ENCODE results near the gene SSPN. TPM values are rescaled to one million over a fixed set of nuclear protein-coding genes. Genes with fewer than 3 reads are reported as not detected.

Gene SSPN
- polyA plus RNA-seq, 4 donors, result 0.67 to 4.7 (median 1.7) TPM

DNA sequence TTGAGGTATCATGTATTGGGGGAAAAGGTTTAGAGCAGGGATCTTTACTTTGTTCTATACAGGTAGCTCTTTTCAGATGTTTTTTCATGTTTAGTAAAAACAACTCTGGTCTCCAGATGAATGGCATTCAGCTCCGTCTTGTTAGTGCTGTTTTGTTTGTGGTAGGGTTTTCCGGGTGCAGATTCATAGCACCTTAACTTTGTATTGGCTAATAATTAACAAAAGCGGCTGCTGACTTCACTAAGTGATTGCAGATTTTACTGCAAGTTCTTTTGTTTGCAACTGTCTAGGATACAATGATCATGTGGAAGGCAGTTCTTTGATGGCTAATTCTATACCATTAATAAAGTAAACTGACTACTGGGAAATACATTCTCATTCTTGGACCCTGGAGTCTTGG is 38.4 kb upstream of the SSPN start:
- H3K4me3 ChIP-seq (ENCODE audit: low read depth in 1 of 3, low read length in 3 of 3), result no peak overlapping the region
- H3K27ac ChIP-seq (ENCODE audit: low read depth in 1 of 3, low read length in 2 of 3), result peak overlapping the region in 1 of 3 donors; percentile 41
- no peaks in the 10 kb centered on the region for H3K36me3 ChIP-seq (ENCODE audit: control insufficient read depth in 3 of 3, insufficient read depth in 2 of 3, low read depth in 1 of 3, low read length in 3 of 3)
- 6 to 44% (median 19%) methylated on average over 3 of the region's 3 CpGs for WGBS, 3 donors
- H3K4me1 ChIP-seq (ENCODE audit: control insufficient read depth in 3 of 3, insufficient read depth in 2 of 3, low read depth in 1 of 3, low read length in 2 of 3), result peaks cover 2 to 4% (median 3%) of the 10 kb centered on the region in 3 donors
- H3K9me3 ChIP-seq (ENCODE audit: control insufficient read depth in 2 of 2, insufficient read depth in 1 of 2, low read depth in 1 of 2, low read length in 1 of 2), result no peaks in the 10 kb centered on the region
- DNase-seq, result peak; percentile 52 to 67
- no peaks in the 10 kb centered on the region for H3K27me3 ChIP-seq (ENCODE audit: control insufficient read depth in 3 of 3, insufficient read depth in 3 of 3, low read length in 3 of 3)
- FAIRE-seq, result peak; percentile 71

DNA sequence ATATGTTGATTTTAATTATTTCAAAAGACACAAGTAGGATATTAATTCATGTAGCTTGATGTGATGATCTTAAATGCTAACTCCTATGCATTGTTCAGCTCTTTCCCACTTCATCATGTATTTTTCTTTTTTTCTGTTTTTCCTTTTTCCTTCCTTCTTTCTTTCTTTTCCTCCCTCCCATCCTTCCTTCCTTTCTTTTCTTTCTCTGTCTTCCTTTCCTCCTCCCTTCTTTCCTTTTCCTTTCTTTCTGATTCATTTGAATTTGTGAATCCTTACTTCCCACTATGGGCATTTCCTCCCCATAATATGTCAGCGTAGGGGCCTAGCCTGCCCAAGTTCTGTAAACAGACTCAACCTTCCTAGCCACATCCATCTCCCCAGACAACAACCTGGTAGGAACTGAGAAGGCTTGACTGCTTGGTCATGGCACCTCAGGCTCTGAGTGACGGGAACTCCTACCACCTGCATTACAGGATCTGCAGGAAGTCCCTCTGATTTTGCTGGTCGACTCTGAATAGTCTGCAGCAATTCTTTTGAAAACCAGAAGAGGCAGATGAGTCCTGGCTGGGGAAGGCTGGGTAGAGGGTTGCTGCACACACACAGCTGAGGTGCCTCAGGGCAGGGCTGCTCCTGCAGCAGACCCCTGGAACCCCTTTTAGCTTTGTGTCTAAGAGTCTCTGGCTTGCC is 37.2 kb upstream of the SSPN start:
- H3K4me1 ChIP-seq (ENCODE audit: control insufficient read depth in 3 of 3, insufficient read depth in 2 of 3, low read depth in 1 of 3, low read length in 2 of 3), result peaks cover 0 to 4% (median 3%) of the 10 kb centered on the region in 3 donors
- H3K36me3 ChIP-seq (ENCODE audit: control insufficient read depth in 3 of 3, insufficient read depth in 2 of 3, low read depth in 1 of 3, low read length in 3 of 3), result no peaks in the 10 kb centered on the region
- WGBS, 3 donors, result 65 to 76% (median 67%) methylated on average over 3 of the region's 3 CpGs
- FAIRE-seq (no peak), DNase-seq (no peak)
- no peak overlapping the region for H3K27ac ChIP-seq (ENCODE audit: low read depth in 1 of 3, low read length in 2 of 3)
- no peak overlapping the region for H3K4me3 ChIP-seq (ENCODE audit: low read depth in 1 of 3, low read length in 3 of 3)
- H3K27me3 ChIP-seq (ENCODE audit: control insufficient read depth in 3 of 3, insufficient read depth in 3 of 3, low read length in 3 of 3), result no peaks in the 10 kb centered on the region
- H3K9me3 ChIP-seq (ENCODE audit: control insufficient read depth in 2 of 2, insufficient read depth in 1 of 2, low read depth in 1 of 2, low read length in 1 of 2), result no peaks in the 10 kb centered on the region

DNA sequence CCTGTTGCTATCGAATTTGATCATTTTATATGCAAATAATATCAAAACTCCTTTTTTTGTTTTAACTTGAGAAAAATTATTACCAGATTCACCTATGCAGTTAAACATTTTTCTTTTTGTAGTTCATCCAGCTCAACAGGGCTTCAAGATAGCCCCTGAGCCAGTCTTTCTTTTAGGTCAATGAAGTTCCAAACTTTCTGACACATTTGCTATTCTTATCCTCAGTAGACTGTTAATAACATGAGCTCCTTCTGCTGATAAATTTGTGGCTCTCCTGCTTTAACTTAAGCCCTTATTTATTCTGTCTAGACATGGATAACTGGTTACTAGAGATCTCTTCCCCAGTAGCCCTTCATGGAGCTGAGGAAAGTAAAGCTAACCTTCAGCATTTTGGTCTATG is 33.2 kb upstream of the SSPN start:
- Histone ChIP-seq H3K36me3 (ENCODE audit: control insufficient read depth in 3 of 3, insufficient read depth in 2 of 3, low read depth in 1 of 3, low read length in 3 of 3) (no peaks in the 10 kb centered on the region), H3K27me3 (ENCODE audit: control insufficient read depth in 3 of 3, insufficient read depth in 3 of 3, low read length in 3 of 3) (no peaks in the 10 kb centered on the region), H3K27ac (ENCODE audit: low read depth in 1 of 3, low read length in 2 of 3) (no peak overlapping the region), H3K4me3 (ENCODE audit: low read depth in 1 of 3, low read length in 3 of 3) (no peak overlapping the region), H3K9me3 (ENCODE audit: control insufficient read depth in 2 of 2, insufficient read depth in 1 of 2, low read depth in 1 of 2, low read length in 1 of 2) (no peaks in the 10 kb centered on the region), H3K4me1 (ENCODE audit: control insufficient read depth in 3 of 3, insufficient read depth in 2 of 3, low read depth in 1 of 3, low read length in 2 of 3) (peaks cover 0 to 3% (median 0%) of the 10 kb centered on the region in 3 donors)
- DNase-seq (no peak), FAIRE-seq (no peak)
- WGBS, 3 donors, result 60 to 89% (median 85%) methylated on average over 1 of the region's 1 CpG

DNA sequence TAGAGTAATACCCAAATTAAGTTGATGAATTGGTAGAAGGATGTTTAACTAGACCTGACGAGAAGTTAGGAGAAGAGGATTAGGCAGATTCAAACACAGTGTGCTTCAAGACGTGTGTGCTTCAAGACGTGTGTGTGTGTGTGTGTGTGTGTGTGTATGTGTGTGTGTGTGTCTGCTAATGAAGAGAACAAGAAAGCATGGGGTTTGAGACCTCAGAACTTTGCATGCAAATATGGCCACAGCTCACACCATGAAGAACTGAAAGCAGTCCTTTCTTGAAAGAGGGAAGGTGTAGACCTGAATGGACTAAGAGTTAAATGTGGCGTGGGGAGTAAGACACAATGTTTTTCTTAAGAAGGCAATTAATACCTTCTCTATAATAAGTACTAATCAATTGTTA is 32.5 kb upstream of the SSPN start:
- H3K27ac ChIP-seq (ENCODE audit: low read depth in 1 of 3, low read length in 2 of 3), result no peak overlapping the region
- no peak for FAIRE-seq
- H3K36me3 ChIP-seq (ENCODE audit: control insufficient read depth in 3 of 3, insufficient read depth in 2 of 3, low read depth in 1 of 3, low read length in 3 of 3), result no peaks in the 10 kb centered on the region
- 70 to 83% (median 77%) methylated on average over 4 of the region's 4 CpGs for WGBS, 3 donors
- DNase-seq, result no peak
- no peaks in the 10 kb centered on the region for H3K9me3 ChIP-seq (ENCODE audit: control insufficient read depth in 2 of 2, insufficient read depth in 1 of 2, low read depth in 1 of 2, low read length in 1 of 2)
- no peak overlapping the region for H3K4me3 ChIP-seq (ENCODE audit: low read depth in 1 of 3, low read length in 3 of 3)
- no peaks in the 10 kb centered on the region for H3K27me3 ChIP-seq (ENCODE audit: control insufficient read depth in 3 of 3, insufficient read depth in 3 of 3, low read length in 3 of 3)
- H3K4me1 ChIP-seq (ENCODE audit: control insufficient read depth in 3 of 3, insufficient read depth in 2 of 3, low read depth in 1 of 3, low read length in 2 of 3), result no peaks in the 10 kb centered on the region

DNA sequence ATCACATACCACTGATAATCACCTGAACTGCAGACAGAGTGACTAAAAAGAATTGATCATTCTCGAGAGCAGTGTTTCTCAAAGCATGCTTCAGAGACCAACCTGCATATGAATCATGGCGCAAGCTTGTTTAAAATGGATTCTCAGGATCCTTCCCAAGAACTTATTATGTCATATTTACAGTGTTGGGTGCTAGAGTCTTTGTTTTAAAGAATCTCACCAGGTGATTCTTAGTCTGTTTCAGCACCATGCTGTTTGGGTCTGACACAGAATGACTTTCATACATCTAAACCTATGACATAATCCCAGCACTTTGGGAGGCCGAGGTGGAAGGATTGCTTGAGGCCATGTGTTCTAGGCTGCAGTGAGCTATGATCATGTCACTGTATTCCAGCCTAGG is 31.3 kb upstream of the SSPN start:
- Histone ChIP-seq H3K4me3 (ENCODE audit: low read depth in 1 of 3, low read length in 3 of 3) (no peak overlapping the region), H3K27ac (ENCODE audit: low read depth in 1 of 3, low read length in 2 of 3) (no peak overlapping the region), H3K9me3 (ENCODE audit: control insufficient read depth in 2 of 2, insufficient read depth in 1 of 2, low read depth in 1 of 2, low read length in 1 of 2) (no peaks in the 10 kb centered on the region), H3K27me3 (ENCODE audit: control insufficient read depth in 3 of 3, insufficient read depth in 3 of 3, low read length in 3 of 3) (no peaks in the 10 kb centered on the region), H3K36me3 (ENCODE audit: control insufficient read depth in 3 of 3, insufficient read depth in 2 of 3, low read depth in 1 of 3, low read length in 3 of 3) (no peaks in the 10 kb centered on the region), H3K4me1 (ENCODE audit: control insufficient read depth in 3 of 3, insufficient read depth in 2 of 3, low read depth in 1 of 3, low read length in 2 of 3) (no peaks in the 10 kb centered on the region)
- DNase-seq (no peak), FAIRE-seq (no peak)
- 40 to 69% (median 47%) methylated on average over 3 of the region's 3 CpGs for WGBS, 3 donors

DNA sequence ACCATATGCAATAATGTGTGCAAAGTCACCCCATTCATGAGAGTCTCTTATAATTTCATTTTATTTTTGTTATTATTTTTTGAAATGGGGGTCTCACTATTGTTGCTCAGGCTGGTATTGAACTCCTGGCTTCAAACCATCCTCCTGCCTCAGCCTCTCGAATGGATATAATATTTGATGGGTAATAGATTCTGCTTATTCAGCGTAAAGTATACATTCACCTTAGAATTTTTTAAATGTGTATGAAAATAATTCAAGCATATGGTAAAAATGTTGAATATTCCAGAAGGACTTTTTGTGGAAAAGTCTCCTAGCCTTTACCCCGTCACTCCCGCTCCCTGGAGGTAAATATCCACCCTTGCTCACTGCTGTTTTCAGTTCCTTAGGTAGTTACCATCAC is 23.4 kb upstream of the SSPN start:
- 88 to 93% (median 89%) methylated on average over 4 of the region's 4 CpGs for WGBS, 3 donors
- Histone ChIP-seq H3K27ac (ENCODE audit: low read depth in 1 of 3, low read length in 2 of 3) (no peak overlapping the region), H3K4me1 (ENCODE audit: control insufficient read depth in 3 of 3, insufficient read depth in 2 of 3, low read depth in 1 of 3, low read length in 2 of 3) (peaks cover 0 to 7% (median 0%) of the 10 kb centered on the region in 3 donors), H3K36me3 (ENCODE audit: control insufficient read depth in 3 of 3, insufficient read depth in 2 of 3, low read depth in 1 of 3, low read length in 3 of 3) (no peaks in the 10 kb centered on the region), H3K27me3 (ENCODE audit: control insufficient read depth in 3 of 3, insufficient read depth in 3 of 3, low read length in 3 of 3) (no peaks in the 10 kb centered on the region), H3K9me3 (ENCODE audit: control insufficient read depth in 2 of 2, insufficient read depth in 1 of 2, low read depth in 1 of 2, low read length in 1 of 2) (no peaks in the 10 kb centered on the region), H3K4me3 (ENCODE audit: low read depth in 1 of 3, low read length in 3 of 3) (no peak overlapping the region)
- no peak for DNase-seq
- FAIRE-seq, result no peak

DNA sequence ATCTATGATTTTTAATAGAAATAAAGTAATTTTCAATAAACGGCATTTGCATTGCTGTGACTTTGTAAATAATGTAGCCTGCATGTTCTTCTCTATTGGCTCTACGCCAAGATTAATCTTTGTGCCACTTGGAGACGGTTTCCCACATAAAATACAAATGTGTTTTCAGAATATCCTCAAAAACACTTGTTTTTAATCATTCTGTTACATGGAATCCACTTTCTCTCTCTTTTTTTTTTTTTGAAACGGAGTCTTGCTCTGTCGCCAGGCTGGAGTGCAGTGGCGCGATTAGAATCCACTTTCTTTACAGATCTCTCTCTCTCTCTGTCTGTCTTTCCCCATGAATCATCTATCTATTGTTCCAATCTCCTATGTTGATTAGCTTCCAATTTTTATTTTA is 22.8 kb upstream of the SSPN start:
- Histone ChIP-seq H3K9me3 (ENCODE audit: control insufficient read depth in 2 of 2, insufficient read depth in 1 of 2, low read depth in 1 of 2, low read length in 1 of 2) (no peaks in the 10 kb centered on the region), H3K4me1 (ENCODE audit: control insufficient read depth in 3 of 3, insufficient read depth in 2 of 3, low read depth in 1 of 3, low read length in 2 of 3) (peaks cover 0 to 12% (median 0%) of the 10 kb centered on the region in 3 donors), H3K27ac (ENCODE audit: low read depth in 1 of 3, low read length in 2 of 3) (no peak overlapping the region), H3K27me3 (ENCODE audit: control insufficient read depth in 3 of 3, insufficient read depth in 3 of 3, low read length in 3 of 3) (no peaks in the 10 kb centered on the region), H3K36me3 (ENCODE audit: control insufficient read depth in 3 of 3, insufficient read depth in 2 of 3, low read depth in 1 of 3, low read length in 3 of 3) (no peaks in the 10 kb centered on the region), H3K4me3 (ENCODE audit: low read depth in 1 of 3, low read length in 3 of 3) (no peak overlapping the region)
- WGBS, 3 donors, result 81 to 83% (median 82%) methylated on average over 7 of the region's 7 CpGs
- no peak for DNase-seq
- FAIRE-seq, result no peak

DNA sequence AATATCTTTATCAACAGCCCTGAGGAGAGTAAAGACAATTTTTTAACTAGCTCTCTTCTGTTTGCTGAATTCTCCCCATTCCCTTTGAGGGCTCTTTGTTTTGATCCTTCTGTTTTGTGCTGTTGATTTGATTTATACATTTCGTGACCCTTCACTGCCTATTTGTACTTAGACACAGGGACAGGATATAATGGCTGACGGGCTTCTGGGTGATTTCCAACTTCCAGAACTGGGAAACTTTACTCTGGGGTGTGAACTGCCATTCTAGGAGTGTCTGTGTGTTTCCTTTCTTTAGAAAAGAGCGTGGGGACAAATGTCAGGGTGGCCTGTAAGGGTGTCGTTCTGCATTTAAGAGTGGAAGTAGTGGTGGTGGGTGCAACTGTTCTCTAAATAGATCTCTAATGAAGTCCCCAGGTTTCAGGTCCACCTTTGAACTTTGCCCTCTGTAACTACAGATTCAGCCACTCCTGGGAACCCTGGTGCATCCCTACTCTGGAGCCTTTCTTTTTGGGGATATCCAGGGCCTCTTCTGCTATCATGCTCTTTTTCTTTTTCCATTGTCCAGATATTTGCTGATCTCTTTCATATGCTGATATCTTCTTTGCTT is 22.3 kb upstream of the SSPN start:
- peaks cover 0 to 17% (median 4%) of the 10 kb centered on the region in 3 donors for H3K4me1 ChIP-seq (ENCODE audit: control insufficient read depth in 3 of 3, insufficient read depth in 2 of 3, low read depth in 1 of 3, low read length in 2 of 3)
- FAIRE-seq, result no peak

More for the DNA sequence above, 22.3 kb upstream of the SSPN start:
- no peaks in the 10 kb centered on the region for H3K36me3 ChIP-seq (ENCODE audit: control insufficient read depth in 3 of 3, insufficient read depth in 2 of 3, low read depth in 1 of 3, low read length in 3 of 3)
- no peak overlapping the region for H3K4me3 ChIP-seq (ENCODE audit: low read depth in 1 of 3, low read length in 3 of 3)
- no peak overlapping the region for H3K27ac ChIP-seq (ENCODE audit: low read depth in 1 of 3, low read length in 2 of 3)
- DNase-seq, result peak in 1 of 2 donors; percentile 49
- WGBS, 3 donors, result 20 to 54% (median 25%) methylated on average over 4 of the region's 4 CpGs
- H3K27me3 ChIP-seq (ENCODE audit: control insufficient read depth in 3 of 3, insufficient read depth in 3 of 3, low read length in 3 of 3), result no peaks in the 10 kb centered on the region
- no peaks in the 10 kb centered on the region for H3K9me3 ChIP-seq (ENCODE audit: control insufficient read depth in 2 of 2, insufficient read depth in 1 of 2, low read depth in 1 of 2, low read length in 1 of 2)
